ENCODE results near the gene MAF. TPM values are rescaled to one million over a fixed set of nuclear protein-coding genes. Genes with fewer than 3 reads are reported as not detected.

MAF gene
- total and polyA plus RNA-seq, 2 experiments from 2014 or later = 31.6 to 85.0 TPM

GRCh38 chr16:79623062-79623461, 22.5 kb upstream of the MAF start:
- TF ChIP-seq EZH2phosphoT487 (IDR thresholded peaks at IDR 0.05; ENCODE audit: low read depth, severe bottlenecking, unreplicated experiment) = no peak
- Histone ChIP-seq H3K79me2 (no peaks in the 10 kb centered on the region), H3K4me2 (no peak overlapping the region), H3K9me3 (ENCODE audit: low read depth) (no peaks in the 10 kb centered on the region), H3K4me1 (ENCODE audit: insufficient read depth) (no peaks in the 10 kb centered on the region), H3K9me2 (replicated peaks; ENCODE audit: insufficient read depth) (no peaks in the 10 kb centered on the region), H3K27me3 (no peaks in the 10 kb centered on the region), H2AFZ (no peak overlapping the region), H4K20me1 (ENCODE audit: insufficient read depth, poor library complexity, severe bottlenecking) (no peaks in the 10 kb centered on the region), H3K4me3 (no peak overlapping the region), H3K27ac (no peak overlapping the region), H3K36me3 (replicated peaks; ENCODE audit: insufficient read depth, low read depth) (no peaks in the 10 kb centered on the region)
- DNase-seq (ENCODE audit: low spot score) = no peak
- 77% methylated on average over 9 of the region's 9 CpGs for WGBS (ENCODE audit: low lambda C conversion rate, missing lambda C conversion rate)

GRCh38 chr16:79621027-79621426, 20.5 kb upstream of the MAF start:
- 87% methylated on average over 1 of the region's 1 CpG for WGBS (ENCODE audit: low lambda C conversion rate, missing lambda C conversion rate)

GRCh38 chr16:79618692-79619050, 18.1 kb upstream of the MAF start:
- Histone ChIP-seq H2AFZ (no peak overlapping the region), H3K27ac (no peak overlapping the region), H3K36me3 (replicated peaks; ENCODE audit: insufficient read depth, low read depth) (no peaks in the 10 kb centered on the region), H3K4me1 (ENCODE audit: insufficient read depth) (no peaks in the 10 kb centered on the region), H4K20me1 (ENCODE audit: insufficient read depth, poor library complexity, severe bottlenecking) (no peaks in the 10 kb centered on the region), H3K4me3 (no peak overlapping the region), H3K4me2 (no peak overlapping the region), H3K9me2 (replicated peaks; ENCODE audit: insufficient read depth) (no peaks in the 10 kb centered on the region), H3K27me3 (no peaks in the 10 kb centered on the region), H3K9me3 (ENCODE audit: low read depth) (no peaks in the 10 kb centered on the region), H3K79me2 (no peaks in the 10 kb centered on the region)
- TF ChIP-seq CTCF (IDR thresholded peaks at IDR 0.05; ENCODE audit: poor library complexity) (no peak), EZH2 (IDR thresholded peaks at IDR 0.05; ENCODE audit: borderline replicate concordance) (no peak), EZH2phosphoT487 (IDR thresholded peaks at IDR 0.05; ENCODE audit: low read depth, severe bottlenecking, unreplicated experiment) (no peak)
- no peak for DNase-seq (ENCODE audit: low spot score)
- WGBS (ENCODE audit: low lambda C conversion rate, missing lambda C conversion rate) = 83% methylated on average over 7 of the region's 7 CpGs

More at GRCh38 chr16:79621027-79621426, 20.5 kb upstream of the MAF start:
- H3K4me1 ChIP-seq (ENCODE audit: insufficient read depth) = no peaks in the 10 kb centered on the region
- no peak overlapping the region for H3K27ac ChIP-seq
- H3K9me3 ChIP-seq (ENCODE audit: low read depth) = no peaks in the 10 kb centered on the region
- H3K9me2 ChIP-seq (replicated peaks; ENCODE audit: insufficient read depth) = no peaks in the 10 kb centered on the region
- TF ChIP-seq CTCF (IDR thresholded peaks at IDR 0.05; ENCODE audit: poor library complexity) = no peak
- no peak for TF ChIP-seq EZH2 (IDR thresholded peaks at IDR 0.05; ENCODE audit: borderline replicate concordance)
- no peak for TF ChIP-seq EZH2phosphoT487 (IDR thresholded peaks at IDR 0.05; ENCODE audit: low read depth, severe bottlenecking, unreplicated experiment)
- no peak overlapping the region for H3K4me2 ChIP-seq
- no peak overlapping the region for H2AFZ ChIP-seq
- H3K4me3 ChIP-seq = no peak overlapping the region
- no peak for DNase-seq (ENCODE audit: low spot score)
- H3K36me3 ChIP-seq (replicated peaks; ENCODE audit: insufficient read depth, low read depth) = no peaks in the 10 kb centered on the region
- H3K27me3 ChIP-seq = no peaks in the 10 kb centered on the region
- H4K20me1 ChIP-seq (ENCODE audit: insufficient read depth, poor library complexity, severe bottlenecking) = no peaks in the 10 kb centered on the region
- H3K79me2 ChIP-seq = no peaks in the 10 kb centered on the region

GRCh38 chr16:79618041-79618691, 17.6 kb upstream of the MAF start:
- 90% methylated on average over 5 of the region's 5 CpGs for WGBS (ENCODE audit: low lambda C conversion rate, missing lambda C conversion rate)
- Histone ChIP-seq H3K27me3 (no peaks in the 10 kb centered on the region), H3K4me2 (no peak overlapping the region), H3K4me3 (no peak overlapping the region), H3K79me2 (no peaks in the 10 kb centered on the region), H2AFZ (no peak overlapping the region), H3K36me3 (replicated peaks; ENCODE audit: insufficient read depth, low read depth) (no peaks in the 10 kb centered on the region), H3K9me3 (ENCODE audit: low read depth) (no peaks in the 10 kb centered on the region), H3K9me2 (replicated peaks; ENCODE audit: insufficient read depth) (no peaks in the 10 kb centered on the region), H3K27ac (no peak overlapping the region), H4K20me1 (ENCODE audit: insufficient read depth, poor library complexity, severe bottlenecking) (no peaks in the 10 kb centered on the region), H3K4me1 (ENCODE audit: insufficient read depth) (no peaks in the 10 kb centered on the region)
- DNase-seq (ENCODE audit: low spot score) = no peak
- TF ChIP-seq CTCF (IDR thresholded peaks at IDR 0.05; ENCODE audit: poor library complexity) = no peak
- no peak for TF ChIP-seq EZH2 (IDR thresholded peaks at IDR 0.05; ENCODE audit: borderline replicate concordance)
- TF ChIP-seq EZH2phosphoT487 (IDR thresholded peaks at IDR 0.05; ENCODE audit: low read depth, severe bottlenecking, unreplicated experiment) = no peak
